T1000 (cell line): Measurements from ENCODE around the gene CD200R1.

ENCODE experiments used
- DNase-seq: peaks from one replicate; lab custom pipeline; 2025; ENCODE audit warnings: mixed read lengths; lab: John Stamatoyannopoulos, UW

CD200R1 gene

DNA sequence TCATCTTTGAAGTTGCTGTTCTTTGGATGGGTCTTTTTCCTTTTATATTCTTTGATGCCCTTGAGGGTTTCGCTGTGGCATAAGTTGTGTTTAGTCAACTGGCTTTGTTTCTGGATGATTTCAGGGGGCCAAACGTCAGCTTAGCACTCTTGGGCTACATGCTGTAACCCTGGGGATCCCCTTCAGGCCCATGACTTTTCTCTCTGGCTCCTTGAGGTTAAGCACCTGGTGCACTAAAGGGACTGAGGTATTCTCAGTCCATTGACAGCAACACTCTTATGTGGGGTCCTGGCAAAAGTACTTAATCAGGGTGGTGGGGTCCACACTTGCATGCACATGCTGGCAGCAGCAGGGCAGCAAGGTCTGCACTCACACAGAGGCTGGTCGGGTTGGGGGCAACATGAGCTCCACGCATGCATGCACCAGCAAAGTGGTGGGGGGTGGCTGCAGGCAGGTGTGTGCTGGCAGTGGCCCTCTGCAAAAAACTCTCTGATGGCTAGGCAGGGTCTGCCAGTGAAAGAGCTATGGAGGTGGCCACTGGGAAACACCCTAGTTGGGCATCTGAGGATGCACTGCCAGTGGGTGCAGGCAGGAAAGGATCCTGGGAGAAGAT lies 90.1 kb downstream of the CD200R1 start:
- DNase-seq: no peak

DNA sequence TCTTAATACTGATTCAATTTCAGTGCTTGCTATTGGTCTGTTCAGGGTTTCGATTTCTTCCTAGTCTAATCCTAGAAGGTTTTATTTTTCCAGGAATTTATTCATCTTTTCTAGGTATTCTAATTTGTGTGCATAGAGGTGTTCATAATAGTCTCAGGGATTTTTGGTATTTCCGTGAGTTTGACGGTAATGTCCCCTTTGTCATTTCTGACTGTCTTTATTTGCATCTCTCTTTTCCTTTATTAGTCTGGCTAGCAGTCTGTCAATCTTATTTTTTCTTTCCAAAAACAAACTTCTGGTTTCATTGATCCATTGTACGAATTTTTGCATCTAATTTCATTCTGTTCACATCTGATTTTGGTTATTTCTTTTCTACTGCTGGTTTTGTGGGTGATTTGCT lies 93.0 kb downstream of the CD200R1 start:
- DNase-seq: no peak

GRCh38 chr3:112875561-112875960 lies 99.3 kb downstream of the CD200R1 start:
- DNase-seq: no peak

GRCh38 chr3:112874725-112875124 lies 100.2 kb downstream of the CD200R1 start:
- no peak for DNase-seq

DNA sequence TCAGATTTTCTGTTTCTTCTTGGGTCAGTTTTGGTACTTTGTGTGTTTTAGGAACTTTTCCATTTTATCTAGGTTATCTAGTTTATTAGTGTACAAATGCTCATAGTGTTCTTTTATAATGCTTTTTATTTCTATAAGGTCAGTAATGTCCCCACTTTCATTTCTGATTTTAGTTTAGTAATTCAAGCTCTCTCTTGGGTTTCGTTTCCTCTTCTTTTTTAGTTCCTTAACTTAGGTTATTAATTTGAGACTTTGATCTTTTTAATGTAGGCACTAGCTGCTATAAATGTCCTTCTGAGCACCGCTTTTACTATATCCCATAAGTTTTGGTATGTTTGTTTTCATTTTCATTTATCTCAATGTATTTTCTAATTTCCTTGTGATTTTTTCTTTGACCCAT lies 101.3 kb downstream of the CD200R1 start:
- no peak for DNase-seq

GRCh38 chr3:112871735-112872134 lies 103.2 kb downstream of the CD200R1 start:
- DNase-seq: no peak
